GM21737 (cell line): ENCODE data around the gene TBC1D2.

ENCODE experiments used
- ATAC-seq: cut with Tn5 transposase; IDR thresholded peaks from one replicate; pipeline ENCODE4 v1.9.1; 2021; ENCODE audit warnings: mild to moderate bottlenecking, moderate library complexity; ENCODE audit not compliant: unreplicated experiment

TBC1D2 gene

DNA sequence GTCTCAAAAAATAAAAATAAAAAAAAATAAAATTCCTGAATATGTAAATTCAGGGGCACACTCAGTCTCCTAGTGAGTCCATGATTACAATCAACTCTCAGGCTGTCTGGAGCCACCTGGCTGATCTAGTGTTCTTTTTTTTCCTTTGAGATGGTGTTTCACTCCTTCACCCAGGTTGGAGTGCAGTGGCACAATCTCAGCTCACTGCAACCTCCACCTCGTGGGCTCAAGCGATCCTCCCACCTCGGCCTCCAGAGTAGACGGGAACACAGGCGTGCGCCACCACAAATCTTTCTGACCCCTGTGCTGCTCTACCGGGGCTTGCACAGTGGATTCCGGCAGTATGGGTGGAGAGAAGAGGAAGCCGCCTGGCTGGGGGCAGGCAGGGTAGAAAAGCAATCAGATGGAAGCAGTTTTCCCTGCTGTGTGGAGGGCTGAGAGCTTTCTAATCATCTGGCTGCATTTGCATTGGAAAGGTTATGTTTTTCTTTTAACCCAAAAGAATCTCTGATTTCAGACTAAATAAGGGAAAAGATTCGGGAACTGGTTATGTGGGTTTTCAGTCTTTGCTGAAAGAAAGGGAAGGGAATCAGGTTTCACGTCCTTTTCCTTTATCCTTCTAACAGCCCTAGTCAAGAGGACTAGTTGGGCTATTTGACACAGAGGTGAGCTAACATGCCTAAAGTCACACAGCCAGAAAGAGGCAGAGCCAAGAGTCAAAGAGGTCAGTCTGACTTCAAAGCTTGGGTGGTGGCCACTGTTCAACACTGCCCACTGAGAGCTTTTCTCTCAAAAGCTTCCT is 36.7 kb downstream of the TBC1D2 start:
- no peak for ATAC-seq

DNA sequence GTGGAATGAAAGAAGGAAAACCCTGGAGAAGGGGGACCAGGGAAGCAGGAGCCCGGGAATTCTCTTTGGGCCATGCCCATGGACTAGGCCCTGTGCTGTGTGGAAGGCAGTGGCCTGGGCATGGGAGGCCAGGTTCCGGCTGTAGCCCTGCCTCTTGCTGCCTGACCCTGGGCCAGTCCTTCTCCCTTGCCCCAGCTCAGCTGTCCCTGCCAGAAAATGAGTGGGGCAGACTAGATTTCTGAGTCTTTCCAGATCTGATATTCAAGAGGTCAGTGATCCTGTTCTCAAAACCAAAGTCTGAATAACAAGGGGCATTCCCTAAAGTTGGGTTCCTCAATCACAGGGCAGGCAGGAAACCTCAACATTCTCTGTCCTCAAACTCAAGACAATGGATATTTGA is 38.2 kb downstream of the TBC1D2 start:
- ATAC-seq, result no peak

DNA sequence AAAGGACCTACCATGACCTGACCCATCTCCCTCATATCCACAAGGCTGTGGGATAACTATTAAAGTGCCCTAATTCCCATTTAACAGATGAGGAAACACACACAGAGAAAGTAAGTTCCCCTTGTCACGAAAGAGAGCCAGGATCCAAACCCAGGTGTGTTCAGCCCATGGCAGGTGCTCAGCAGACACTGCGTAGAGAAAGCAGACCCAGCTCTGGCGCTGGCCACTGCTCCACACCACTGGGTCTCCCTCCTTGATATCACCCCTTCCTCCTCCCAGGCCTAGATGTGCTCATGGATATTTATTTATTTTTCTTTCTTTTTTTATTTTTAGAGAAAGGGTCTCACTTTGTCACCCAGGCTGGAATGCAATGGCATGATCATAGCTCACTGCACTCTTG is 39.1 kb downstream of the TBC1D2 start:
- no peak for ATAC-seq

DNA sequence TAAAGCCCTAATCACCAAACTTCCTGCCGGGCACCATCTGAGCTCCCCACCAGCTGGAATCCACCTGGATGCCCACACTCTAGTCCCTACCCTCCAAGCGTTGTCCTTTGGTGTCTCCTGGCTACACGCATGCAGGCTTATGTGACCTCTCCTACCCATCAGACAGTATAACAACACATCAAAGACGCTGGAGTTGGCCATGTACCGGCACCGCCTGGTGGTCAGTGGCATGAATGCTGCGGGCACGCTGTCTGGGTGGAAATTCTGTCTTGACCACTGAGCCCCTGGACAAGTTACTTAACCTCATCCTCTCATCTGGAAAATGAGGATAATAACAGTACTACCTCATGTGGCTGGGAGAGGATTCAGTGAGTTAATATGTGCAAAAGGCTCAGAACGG is 39.6 kb downstream of the TBC1D2 start:
- ATAC-seq, result no peak

DNA sequence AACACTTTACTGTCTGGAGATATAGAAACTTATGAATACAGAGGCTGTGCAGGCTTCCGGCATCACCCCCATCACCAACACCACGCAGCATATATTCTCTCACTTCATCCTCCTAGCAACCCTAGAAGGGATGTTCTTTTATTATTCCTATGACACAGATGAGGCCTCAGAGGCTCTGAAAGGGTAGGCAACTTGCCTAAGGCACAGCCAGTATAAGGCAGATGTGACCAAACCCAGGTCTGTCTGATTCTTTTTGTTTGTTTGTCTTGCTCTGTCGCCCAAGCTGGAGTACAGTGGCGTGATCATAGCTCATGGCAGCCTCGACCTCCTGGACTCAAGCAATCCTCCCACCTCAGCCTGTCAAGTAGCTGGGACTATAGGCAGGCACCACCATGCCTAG is 40.2 kb downstream of the TBC1D2 start:
- ATAC-seq, result no peak

DNA sequence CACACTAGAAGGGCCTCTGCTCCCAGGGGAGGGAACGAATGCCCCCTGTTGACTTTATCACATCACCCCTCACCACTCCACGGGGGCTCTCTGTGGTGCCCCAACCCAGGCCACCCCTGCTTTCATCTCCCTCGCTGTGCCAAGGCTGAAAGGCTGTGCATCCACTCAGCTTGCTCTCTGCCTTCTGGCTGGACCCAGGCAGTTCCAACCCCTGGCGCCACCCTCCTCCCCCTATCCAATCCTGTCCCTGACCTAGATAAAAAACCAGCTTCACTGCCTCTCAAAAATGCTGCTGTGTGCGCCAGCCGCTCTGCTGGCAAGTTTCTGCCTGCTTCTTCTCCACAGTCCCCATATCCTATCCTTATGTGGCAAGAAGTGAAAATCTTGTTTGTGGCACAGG is 40.6 kb downstream of the TBC1D2 start:
- no peak for ATAC-seq

DNA sequence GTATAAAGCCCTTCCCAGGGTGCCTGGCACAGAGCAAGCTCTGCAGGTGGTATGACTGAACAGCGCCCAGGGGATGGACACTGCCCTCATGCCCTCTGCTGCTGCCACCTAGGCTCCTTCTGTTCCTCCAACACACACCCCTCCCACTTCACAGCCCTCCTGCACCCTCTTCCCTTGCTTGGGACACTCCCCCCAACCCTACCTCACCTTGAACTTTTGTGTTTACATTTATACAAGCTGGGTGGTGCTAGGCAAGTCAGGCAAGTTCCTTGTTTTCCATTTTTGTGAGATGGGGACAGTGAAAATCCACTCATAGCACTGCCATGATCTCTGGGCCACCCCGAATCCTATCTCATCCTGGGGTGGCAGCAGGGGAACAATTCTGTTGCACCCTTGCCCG is 44.2 kb downstream of the TBC1D2 start:
- no peak for ATAC-seq

DNA sequence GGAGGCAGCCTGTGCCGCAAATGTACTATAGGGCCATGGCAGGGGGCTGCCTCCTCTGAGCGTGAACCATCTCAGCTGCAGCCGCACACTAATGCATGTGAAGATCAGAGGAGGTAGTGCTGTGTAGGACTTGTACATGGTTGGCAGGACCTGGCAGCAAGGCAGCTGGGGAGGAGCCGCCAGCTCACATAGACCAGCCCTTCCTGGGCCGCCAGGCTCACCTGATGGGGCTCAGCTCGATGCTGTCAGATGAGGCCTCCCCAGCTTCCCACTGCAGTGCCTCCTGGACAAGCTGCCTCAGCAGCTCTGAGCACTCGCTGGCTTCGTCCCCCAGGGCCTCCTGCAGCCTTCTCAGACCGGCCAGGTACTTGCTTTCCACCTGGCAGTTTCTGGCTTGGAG is 45.0 kb downstream of the TBC1D2 start:
- ATAC-seq, result no peak

DNA sequence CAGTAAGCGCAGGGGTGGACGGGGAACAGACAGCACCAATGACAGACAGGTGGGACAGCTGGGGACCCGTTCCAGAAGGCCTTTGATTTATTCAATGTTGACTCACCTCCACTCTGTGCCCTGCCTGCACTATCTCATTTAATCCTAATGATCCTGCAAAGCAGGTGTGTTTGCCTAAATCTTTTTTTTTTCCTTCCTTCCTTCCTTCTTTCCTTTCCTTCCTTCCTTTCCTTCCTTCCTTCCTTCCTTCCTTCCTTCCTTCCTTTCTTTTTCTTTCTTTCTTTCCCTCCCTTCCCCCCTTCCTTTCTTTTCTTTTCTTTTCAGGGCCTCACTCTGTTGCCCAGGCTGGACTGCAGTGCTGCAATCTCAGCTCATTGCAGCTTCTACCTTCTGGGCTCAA is 45.9 kb downstream of the TBC1D2 start:
- no peak for ATAC-seq

DNA sequence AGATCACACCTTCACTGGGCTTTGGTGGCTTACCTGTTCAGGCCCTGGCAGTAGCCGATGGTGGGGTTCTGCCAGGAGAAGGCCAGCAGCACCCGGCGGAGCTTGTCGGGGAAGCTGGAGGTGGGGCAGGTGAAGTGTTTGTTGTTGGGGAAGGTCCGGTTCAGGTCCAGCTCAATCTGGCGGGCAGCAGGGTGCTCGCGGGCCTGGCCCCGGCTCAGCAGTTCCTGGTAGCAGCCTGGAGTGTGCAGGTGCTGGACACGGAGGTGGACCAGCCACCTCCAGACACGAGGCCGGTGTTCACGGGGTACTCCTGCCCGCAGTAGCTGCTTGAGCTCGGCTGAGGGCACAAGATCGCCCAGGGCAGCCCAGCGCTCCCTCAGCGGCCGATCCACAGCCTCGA is 46.8 kb downstream of the TBC1D2 start:
- ATAC-seq, result no peak

DNA sequence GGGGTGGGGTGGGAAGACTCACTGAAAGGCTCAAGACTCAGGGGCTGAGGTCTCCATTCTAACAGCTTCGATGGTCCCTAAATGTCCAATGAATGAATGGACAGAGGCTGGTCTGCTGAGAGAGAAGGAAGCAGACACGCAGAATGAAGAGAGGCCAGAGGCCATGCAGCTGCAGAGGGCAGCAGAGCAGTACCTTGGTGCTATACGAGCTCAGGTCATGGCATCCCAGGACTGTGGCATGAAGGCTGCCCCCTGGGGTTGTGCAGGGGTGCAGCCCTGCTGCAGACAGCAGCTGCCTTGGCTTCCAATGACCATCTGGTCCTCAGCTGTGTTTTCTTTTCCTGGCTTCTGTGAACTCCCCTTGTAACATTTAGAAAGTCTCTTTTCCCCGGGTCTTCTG is 47.8 kb downstream of the TBC1D2 start:
- ATAC-seq, result no peak

DNA sequence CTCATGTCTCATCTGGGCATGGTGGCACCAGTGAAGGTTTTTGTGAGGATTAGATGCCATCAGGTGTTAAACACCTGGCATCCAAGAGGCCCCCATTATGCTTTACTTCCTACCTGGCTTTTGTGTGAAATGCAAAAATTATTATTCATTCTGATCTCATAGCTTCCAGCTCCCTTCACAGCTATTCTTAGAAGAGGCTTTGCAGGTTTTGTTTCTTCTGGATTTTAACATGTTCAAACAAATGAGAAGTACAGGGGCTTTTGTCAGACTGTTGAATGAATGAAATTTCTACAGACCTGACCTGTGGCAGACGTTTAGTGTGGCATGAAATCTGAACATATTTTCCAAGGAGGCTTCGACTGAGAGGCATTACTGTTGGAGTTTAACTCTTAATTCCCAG is 48.7 kb downstream of the TBC1D2 start:
- no peak for ATAC-seq

DNA sequence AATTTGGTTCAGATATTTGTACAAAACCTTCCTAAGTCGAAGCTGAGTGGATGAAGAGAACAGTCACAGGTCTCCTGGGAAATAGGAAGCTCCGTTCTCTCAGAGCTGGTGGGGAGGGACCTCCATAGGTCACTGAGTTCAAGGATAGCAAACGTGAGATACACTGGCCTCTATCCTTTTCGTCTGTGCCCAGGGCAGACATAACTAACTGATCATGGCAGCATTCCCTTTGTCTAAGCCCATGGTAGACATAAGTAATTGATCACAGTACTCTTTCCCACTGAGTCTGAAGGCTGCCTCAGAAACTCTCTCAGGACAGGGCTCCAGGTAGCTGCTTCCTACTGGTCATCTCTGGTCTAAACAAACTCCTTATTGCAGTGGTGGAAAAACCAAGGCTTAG is 50.8 kb downstream of the TBC1D2 start:
- ATAC-seq, result no peak

DNA sequence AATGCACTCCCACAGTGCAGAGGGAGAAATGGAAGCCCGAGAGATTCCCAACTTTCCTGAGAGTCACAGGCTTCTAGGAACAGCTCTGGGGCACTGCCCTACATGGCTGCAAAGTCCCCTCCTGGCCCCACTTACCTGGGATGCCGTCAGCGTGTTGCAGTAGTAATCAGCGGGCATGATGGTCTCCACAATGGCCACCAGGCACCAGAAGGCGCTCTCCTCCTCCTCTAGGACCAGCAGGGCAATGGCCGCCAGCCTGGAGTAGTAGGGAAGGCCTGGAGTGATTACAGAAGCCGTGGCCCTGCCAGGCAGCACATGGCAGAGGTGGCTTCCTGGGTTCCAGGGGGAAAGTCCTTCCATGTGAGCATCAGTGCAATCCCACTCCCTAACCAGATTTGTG is 52.3 kb downstream of the TBC1D2 start:
- no peak for ATAC-seq

DNA sequence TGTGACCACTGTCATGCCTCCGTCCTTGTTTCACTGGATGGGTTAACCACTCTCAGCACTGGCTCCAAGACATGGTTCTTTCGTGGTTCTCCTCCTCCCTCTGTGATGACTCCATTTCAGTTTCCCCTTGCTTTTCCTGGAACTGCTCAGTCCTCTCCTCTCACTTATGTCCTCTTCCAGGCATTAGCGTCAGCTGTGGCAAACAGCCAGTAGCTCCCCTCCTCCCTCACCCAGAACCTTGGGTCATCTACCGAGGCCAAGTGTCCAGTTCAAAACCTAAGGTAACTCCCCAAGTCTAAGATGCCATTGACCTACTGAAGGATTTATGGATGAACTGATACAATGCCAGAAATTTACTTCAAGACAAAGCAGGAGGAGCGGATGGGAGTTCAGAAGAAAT is 53.2 kb downstream of the TBC1D2 start:
- ATAC-seq, result no peak

DNA sequence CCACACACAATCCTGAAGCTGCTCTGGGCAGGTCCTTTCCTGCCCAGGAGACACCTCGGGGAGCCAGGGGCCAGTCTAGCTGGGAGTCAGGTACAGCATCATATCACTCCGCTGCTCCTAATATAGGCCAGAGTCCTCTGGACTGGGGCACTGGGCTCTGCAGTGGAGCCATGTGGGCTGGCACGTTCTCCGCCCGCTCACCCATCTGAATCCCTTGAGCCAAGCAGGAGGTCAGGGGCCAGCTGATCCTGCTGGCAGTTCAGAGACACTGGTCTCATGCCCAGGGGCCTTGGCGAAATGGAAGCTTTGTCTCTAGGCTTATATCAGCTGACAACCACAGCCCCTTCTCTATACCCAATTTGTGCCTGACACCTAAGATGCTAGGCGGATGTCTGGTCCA is 53.7 kb downstream of the TBC1D2 start:
- ATAC-seq, result no peak

DNA sequence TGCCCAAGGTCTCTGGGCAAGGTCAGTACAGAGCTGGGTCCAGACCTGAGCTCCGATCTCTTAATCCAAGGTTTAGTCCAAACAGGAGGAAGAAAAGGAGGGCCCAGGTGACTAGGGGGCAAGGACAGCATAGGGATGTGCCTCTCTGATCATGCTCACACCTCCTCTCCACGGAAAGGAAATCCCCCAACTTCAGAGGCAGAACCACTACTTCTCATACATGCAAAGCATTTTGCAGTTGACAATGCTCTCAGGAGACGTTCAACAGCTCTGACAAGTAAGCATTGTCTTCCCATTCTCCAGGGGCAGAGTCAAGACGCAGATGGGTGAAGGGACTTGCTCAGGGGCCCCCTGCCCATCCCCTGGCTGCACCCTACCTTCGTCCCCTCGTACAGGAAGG is 54.3 kb downstream of the TBC1D2 start:
- no peak for ATAC-seq

DNA sequence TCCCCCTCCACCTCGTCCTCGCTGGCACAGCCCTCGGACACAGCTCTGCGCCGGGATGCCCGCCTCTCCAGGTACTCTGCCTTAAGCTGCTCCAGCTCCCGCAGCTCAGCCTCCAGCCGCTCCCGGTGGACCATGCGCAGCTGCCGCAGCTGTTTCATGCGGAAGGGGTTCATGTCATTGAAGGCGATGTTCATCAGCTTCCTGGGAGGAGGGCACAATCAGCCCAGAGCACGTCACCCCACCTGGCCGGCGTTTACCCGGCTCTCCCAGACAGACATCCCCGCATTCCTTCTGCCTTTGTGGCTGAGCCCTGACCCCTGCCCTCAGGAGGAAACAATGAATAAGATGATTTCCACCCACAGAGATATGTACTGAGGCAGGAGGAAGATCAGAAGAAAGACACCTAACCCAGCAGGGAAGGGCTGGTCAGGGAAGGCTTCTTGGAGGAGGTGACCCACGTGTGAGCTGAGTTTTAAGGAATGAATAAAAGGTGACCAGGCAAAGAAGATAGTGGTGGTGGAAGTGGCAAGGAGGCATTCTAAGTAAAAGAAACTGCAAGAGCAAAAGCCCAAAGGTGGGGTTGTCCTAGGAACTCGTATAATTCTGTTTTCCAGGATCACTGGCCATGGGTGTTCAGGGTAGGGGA is 55.9 kb downstream of the TBC1D2 start:
- no peak for ATAC-seq

DNA sequence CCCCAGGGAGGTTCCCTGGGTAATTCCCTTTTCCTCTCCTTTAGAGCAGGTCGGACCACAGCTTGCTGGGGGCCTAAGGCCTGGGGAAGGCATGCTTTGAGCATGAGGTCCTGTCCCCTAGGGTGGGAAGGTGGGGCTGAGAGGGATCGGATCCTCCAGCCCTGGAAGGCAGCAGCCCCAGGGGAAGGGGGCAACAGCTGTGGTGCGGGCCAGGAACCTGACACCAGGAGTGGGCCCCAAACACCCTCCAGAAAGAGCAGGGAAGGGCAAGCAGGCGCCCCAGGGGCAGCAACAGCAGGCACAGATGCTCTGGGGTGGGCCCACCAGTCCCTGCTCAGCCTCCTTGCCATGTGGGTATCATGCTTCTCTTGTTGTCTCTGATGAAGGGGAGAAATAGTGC is 59.8 kb downstream of the TBC1D2 start:
- no peak for ATAC-seq

DNA sequence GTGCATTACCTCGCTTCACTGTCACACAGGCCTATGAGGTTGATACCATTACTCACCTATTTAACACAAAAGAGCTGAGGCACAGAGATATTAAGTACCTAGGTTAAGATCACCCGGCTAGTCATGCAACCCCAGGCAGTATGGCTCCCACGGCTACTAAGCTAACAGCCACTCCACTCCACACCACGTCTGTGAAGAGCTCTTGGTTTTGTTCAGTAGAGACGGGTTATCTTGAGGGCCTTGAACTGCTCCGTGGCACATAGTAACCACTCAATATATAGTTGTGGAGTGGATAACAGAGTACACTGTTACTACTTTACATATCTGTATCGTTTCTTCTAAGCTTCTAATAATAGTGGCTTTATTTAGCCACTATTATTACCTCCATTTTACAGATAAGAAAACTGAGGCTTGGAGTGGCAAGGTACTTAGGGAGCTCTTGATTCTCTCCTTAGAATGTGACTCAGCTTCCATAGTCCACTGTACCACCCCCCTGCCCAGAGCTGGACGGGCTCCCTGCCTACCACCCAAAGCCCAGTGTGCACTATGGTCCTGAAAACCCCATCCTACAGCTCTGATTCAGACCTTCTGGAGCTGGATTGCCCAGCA is 62.0 kb downstream of the TBC1D2 start:
- ATAC-seq, result no peak

DNA sequence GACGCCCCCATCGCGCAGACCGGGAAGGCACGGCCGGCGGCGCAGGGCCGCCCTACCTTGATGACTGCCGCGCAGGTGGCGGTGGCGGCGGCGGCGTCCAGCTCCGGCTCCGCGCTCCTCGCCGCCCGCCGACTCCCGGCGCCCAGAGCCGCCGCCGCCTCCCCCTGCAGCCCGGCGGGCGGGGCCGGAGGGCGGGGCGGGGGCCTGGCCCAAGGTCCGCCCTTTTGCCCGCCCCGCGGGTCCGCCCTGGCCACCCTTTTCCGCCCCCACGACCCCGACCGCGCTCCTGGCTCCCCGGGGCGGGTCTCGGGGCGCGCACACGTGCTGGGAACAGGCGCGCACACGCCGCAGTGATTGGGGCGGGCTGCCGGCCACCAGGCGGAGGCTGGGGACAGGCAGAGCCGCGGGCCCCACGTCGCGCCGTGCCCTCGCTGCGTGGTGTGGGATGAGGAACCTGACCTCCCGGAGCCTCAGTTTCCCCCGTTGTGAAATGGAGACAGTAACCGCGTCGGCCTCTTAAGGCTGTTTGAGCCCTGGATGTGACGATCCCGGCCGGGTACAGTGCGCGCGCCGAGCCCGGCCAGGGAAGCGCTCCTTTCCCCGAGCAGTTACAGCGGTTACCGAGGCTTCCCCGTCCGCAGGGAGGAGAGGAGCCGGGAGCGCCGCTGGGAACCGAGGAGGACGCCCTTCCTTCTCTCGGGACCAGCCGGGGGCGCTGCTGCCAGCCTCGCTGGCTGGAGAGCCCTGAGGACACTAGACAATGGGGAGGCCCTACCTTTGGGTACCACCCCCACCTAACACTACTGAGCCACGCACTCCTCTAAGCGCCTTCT is 62.7 kb downstream of the TBC1D2 start, which contains the start of gene CORO2A:
TSS of gene CORO2A (minus strand) at position 135 of the 833 bp plus-strand sequence. CDS start 34,977 bp downstream, outside the sequence.
- no peak for ATAC-seq
